Measurements from ENCODE around the gene RAD51.
"Not testable (repeated sequence)": the region's sequence is repeated elsewhere in the genome, so short reads cannot be mapped to it uniquely, and the experiment has no call there.

Gene RAD51

GRCh38 chr15:40694688-40695468 lies at the start of gene RAD51:
Gene RAD51 (plus strand): TSS chr15:40695174. CDS start chr15:40698759, 3,585 bp downstream.
- DNase-seq: peak; percentile 92

GRCh38 chr15:40647523-40647922 lies 47.5 kb upstream of the RAD51 start:
- DNase-seq: no peak

- no peak for DNase-seq
These were observed 44.5 kb upstream of the RAD51 start for GRCh38 chr15:40650479-40650878.

GRCh38 chr15:40660686-40661085 lies 34.3 kb upstream of the RAD51 start:
- DNase-seq: no peak

- no peak for DNase-seq
These were observed 30.1 kb upstream of the RAD51 start for GRCh38 chr15:40664909-40665308.

- DNase-seq: not testable (repeated sequence)
These were observed 18.7 kb upstream of the RAD51 start for GRCh38 chr15:40676290-40676689.

- not testable (repeated sequence) for DNase-seq
These were observed 18.1 kb upstream of the RAD51 start for GRCh38 chr15:40676906-40677305.

GRCh38 chr15:40680151-40680550 lies 14.8 kb upstream of the RAD51 start:
- DNase-seq: no peak

- DNase-seq: not testable (repeated sequence)
These were observed 14.0 kb upstream of the RAD51 start for GRCh38 chr15:40680959-40681358.

- DNase-seq: no peak
These were observed 10.6 kb upstream of the RAD51 start for GRCh38 chr15:40684381-40684780.

- no peak for DNase-seq
These were observed 9.6 kb upstream of the RAD51 start for GRCh38 chr15:40685376-40685775.

GRCh38 chr15:40688932-40689799 lies 5.8 kb upstream of the RAD51 start:
- no peak for DNase-seq

- no peak for DNase-seq
These were observed 3.2 kb upstream of the RAD51 start for GRCh38 chr15:40691737-40692136.

GRCh38 chr15:40693904-40694687 lies 878 bp upstream of the RAD51 start:
- no peak for DNase-seq

GRCh38 chr15:40695469-40695890 lies 506 bp downstream of the RAD51 start:
- no peak for DNase-seq

- no peak for DNase-seq
These were observed 1.3 kb downstream of the RAD51 start for GRCh38 chr15:40696228-40696627.

- DNase-seq: no peak
These were observed 2.9 kb downstream of the RAD51 start for GRCh38 chr15:40697916-40698315.

- no peak for DNase-seq
These were observed 7.1 kb downstream of the RAD51 start for GRCh38 chr15:40702077-40702476.

- DNase-seq: no peak
These were observed 11.1 kb downstream of the RAD51 start for GRCh38 chr15:40706121-40706520.

- DNase-seq: no peak
These were observed 19.2 kb downstream of the RAD51 start for GRCh38 chr15:40714144-40714543.

GRCh38 chr15:40716165-40716564 lies 21.2 kb downstream of the RAD51 start:
- DNase-seq: no peak

- no peak for DNase-seq
These were observed 26.7 kb downstream of the RAD51 start for GRCh38 chr15:40721701-40722100.

GRCh38 chr15:40722354-40722753 lies 27.4 kb downstream of the RAD51 start:
- DNase-seq: no peak

All from NK-92 treated with Interleukin-12 subunit alpha and Interleukin-12 subunit beta, amount 100 ng/mL, for 24 hours (cell line).